GM12878 (cell line): ENCODE measurements around the gene SP100. TPM values are rescaled to one million over a fixed set of nuclear protein-coding genes. Genes with fewer than 3 reads are reported as not detected.

Experiments
- ATAC-seq: fragments of 200-7000 bp; cut with Tn5 transposase; 3 replicates; pipeline ENCODE4 v1.9.1; 2020; ENCODE audit warnings: mild to moderate bottlenecking, moderate library complexity
- BruUV-seq: library from RNA; stranded (reverse); fragments of 400-500 nt; replicated peaks from 2 replicates; lab custom pipeline; 2021; lab: Mats Ljungman, UMichigan
- CTCF ChIA-PET: fragments of 300-600 bp; sonication (Branson Sonifier 250); formaldehyde crosslinking; extraction: SDS; loops from one replicate; lab custom pipeline; 2021; ENCODE audit warnings: inconsistent platforms; lab: Yijun Ruan, JAX
- POLR2A ChIA-PET: fragments of 350-600 bp; formaldehyde crosslinking; extraction: SDS; loops from one replicate; lab custom pipeline; 2021; ENCODE audit warnings: inconsistent platforms; lab: Charles Lee
- RAD21 ChIA-PET: fragments of 300-600 bp; sonication (Branson Sonifier 250); formaldehyde crosslinking; loops from one replicate; lab custom pipeline; 2023; ENCODE audit warnings: antibody characterized with exemption; ENCODE audit not compliant: unreplicated experiment; lab: Charles Lee
- SMC1A ChIA-PET: fragments of 300-600 bp; sonication (Branson Sonifier 250); formaldehyde crosslinking; loops from one replicate; lab custom pipeline; 2023; ENCODE audit not compliant: unreplicated experiment, uncharacterized antibody; lab: Charles Lee
- DNase-seq: peaks from one replicate; pipeline ENCODE4 v3.0.0-alpha.2; 2011; ENCODE audit warnings: low read depth, low spot score
- FAIRE-seq: peaks from 3 replicates; lab custom pipeline; 2011; peaks lifted over from hg19 to GRCh38; lab: Jason Lieb, UNC
- H2AFZ ChIP-seq: 2 replicates; pipeline ENCODE4 v1.6.0; 2011; ENCODE audit warnings: low read depth, low read length, control low read depth; ENCODE audit not compliant: control insufficient read depth
- H3K27ac ChIP-seq: 2 replicates; pipeline ENCODE4 v1.5.1; 2011; ENCODE audit warnings: control low read depth; ENCODE audit not compliant: control insufficient read depth, insufficient read depth
- H3K27me3 ChIP-seq, 2 experiments: replicated peaks in 1 of 2; 2 replicates each; pipeline versions ENCODE4 v1.6.0 to v1.6.1; 2011; ENCODE audit warnings: low read length in 1 of 2; ENCODE audit not compliant: control insufficient read depth in 2 of 2, insufficient read depth in 2 of 2
- H3K36me3 ChIP-seq, 2 experiments: 2 replicates each; pipeline ENCODE4 v1.5.1; 2011; ENCODE audit warnings: low read length in 1 of 2; ENCODE audit not compliant: control insufficient read depth in 2 of 2, insufficient read depth in 2 of 2
- H3K4me1 ChIP-seq: 2 replicates; pipeline ENCODE4 v1.6.1; 2011; ENCODE audit warnings: mild to moderate bottlenecking, low read length, moderate library complexity, mixed read lengths; ENCODE audit not compliant: control insufficient read depth, insufficient read depth
- H3K4me2 ChIP-seq: 2 replicates; pipeline ENCODE4 v1.6.0; 2011; ENCODE audit warnings: control low read depth; ENCODE audit not compliant: control insufficient read depth, insufficient read depth
- H3K4me3 ChIP-seq: fragments of 200-600 bp; sonication (generic); 2 replicates; pipeline ENCODE4 v1.5.1; 2016
- H3K79me2 ChIP-seq: 2 replicates; pipeline ENCODE4 v1.6.0; 2011; ENCODE audit warnings: low read length; ENCODE audit not compliant: control insufficient read depth, insufficient read depth
- H3K9ac ChIP-seq: 2 replicates; pipeline ENCODE4 v1.8.0; 2011; ENCODE audit warnings: low read length, control low read depth, mixed read lengths; ENCODE audit not compliant: control insufficient read depth, insufficient read depth
- H3K9me3 ChIP-seq: replicated peaks from 3 replicates; pipeline ENCODE4 v1.5.1; 2011; ENCODE audit warnings: mild to moderate bottlenecking, low read length; ENCODE audit not compliant: control insufficient read depth, insufficient read depth
- H4K20me1 ChIP-seq: 2 replicates; pipeline ENCODE4 v1.6.0; 2011; ENCODE audit not compliant: control insufficient read depth, insufficient read depth
- ATF2 ChIP-seq: IDR thresholded peaks from 2 replicates; pipeline ENCODE4 v1.6.1; 2012; ENCODE audit warnings: low read length, inconsistent platforms
- IRF5 ChIP-seq: fragments of 450-650 bp; IDR thresholded peaks from 2 replicates; pipeline ENCODE4 v1.6.1; 2017; ENCODE audit warnings: borderline replicate concordance
- JUNB ChIP-seq: IDR thresholded peaks from 2 replicates; pipeline ENCODE4 v1.6.1; 2016; ENCODE audit warnings: antibody characterized with exemption, mild to moderate bottlenecking
- MAX ChIP-seq: IDR thresholded peaks from 2 replicates; pipeline ENCODE4 v1.6.1; 2012; ENCODE audit warnings: low read depth, low read length, improper control_type of control experiment
- MTA3 ChIP-seq: IDR thresholded peaks from 2 replicates; pipeline ENCODE4 v1.6.1; 2012; ENCODE audit warnings: low read length, inconsistent platforms, borderline replicate concordance
- NFXL1 ChIP-seq: fragments of 450-650 bp; IDR thresholded peaks from 2 replicates; pipeline ENCODE4 v1.6.1; 2017; ENCODE audit warnings: antibody characterized with exemption, mild to moderate bottlenecking, borderline replicate concordance
- NKRF ChIP-seq: fragments of 450-650 bp; conservative IDR thresholded peaks from 2 replicates; pipeline ENCODE4 v1.6.1; 2017; ENCODE audit warnings: mild to moderate bottlenecking, moderate library complexity
- POLR2AphosphoS5 ChIP-seq: IDR thresholded peaks from 2 replicates; pipeline ENCODE4 v1.6.1; 2011; ENCODE audit warnings: mild to moderate bottlenecking, low read length, inconsistent platforms
- RUNX3 ChIP-seq: IDR thresholded peaks from 2 replicates; pipeline ENCODE4 v1.6.1; 2012; ENCODE audit warnings: low read length, inconsistent platforms
- SIN3A ChIP-seq: IDR thresholded peaks from 2 replicates; pipeline ENCODE4 v1.6.1; 2012; ENCODE audit warnings: low read depth, low read length, improper control_type of control experiment
- SREBF2 ChIP-seq: IDR thresholded peaks from 2 replicates; pipeline ENCODE4 v1.6.1; 2012; ENCODE audit warnings: mild to moderate bottlenecking, low read length
- TCF3 ChIP-seq: IDR thresholded peaks from 2 replicates; pipeline ENCODE4 v1.6.1; 2012; ENCODE audit warnings: low read depth, mild to moderate bottlenecking, low read length, borderline replicate concordance; ENCODE audit not compliant: insufficient read depth
- USF2 ChIP-seq: IDR thresholded peaks from 2 replicates; pipeline ENCODE4 v1.6.1; 2011; ENCODE audit warnings: low read depth, low read length, improper control_type of control experiment, borderline replicate concordance
- ZNF217 ChIP-seq: fragments of 450-650 bp; IDR thresholded peaks from 2 replicates; pipeline ENCODE4 v1.6.1; 2017; ENCODE audit warnings: antibody characterized with exemption, mild to moderate bottlenecking
- WGBS: methylation state at CpG from one replicate; pipeline ENCODE4 v1.1.6; 2016; ENCODE audit warnings: low lambda C conversion rate; ENCODE audit not compliant: insufficient replicate concordance, insufficient coverage; ENCODE audit errors: missing lambda C conversion rate; 5-methylcytosine and 5-hydroxymethylcytosine counted together
- in situ Hi-C: fragments of 300-500 bp; cut with MboI; formaldehyde crosslinking; loops from 9 replicates; pipeline ENCODE4 v1.14.3; 2018; ENCODE audit warnings: mixed read lengths
- intact Hi-C: fragments of 100-400 bp; cut with micrococcal nuclease; formaldehyde crosslinking; loops from one replicate; pipeline ENCODE4 v1.14.2; 2022; ENCODE audit not compliant: unreplicated experiment
- polyA plus RNA-seq, 11 experiments: library from polyadenylated mRNA; depleted of rRNA in 4 of 11; unstranded in 6 of 11; stranded (reverse) in 5 of 11; fragments of >200 nt; fragmentation: Nextera tagmentation in 4 of 11; fragmentation: Illumina TruSeq in 1 of 11; extraction: Ambion mirVana in 4 of 11; extraction: Trizol in 1 of 11; gene quantifications; 1 replicate in 1 of 11; 2 replicates in 10 of 11; pipeline versions ENCODE4 v1.2.1 to v1.2.3, GENCODE V29; 2011 to 2016; ENCODE audit warnings: inconsistent platforms in 2 of 11, missing spikeins in 2 of 11, low read depth in 1 of 11
- total RNA-seq, 4 experiments: library from RNA; depleted of rRNA in 3 of 4; stranded (reverse); fragments of >200 nt in 3 of 4; fragmentation: Illumina TruSeq in 1 of 4; extraction: Trizol in 1 of 4; gene quantifications; 2 replicates each; pipeline versions ENCODE4 v1.2.1 to v1.2.3, GENCODE V29; 2013 to 2021

Gene SP100
- total and polyA plus RNA-seq, 10 of the 15 experiments (the other 5 are each of a cell fraction or from before 2014, with no cell fraction given) = 109 to 239 (median 180) TPM

GRCh38 chr2:230447455-230448451 lies 31.8 kb downstream of the SP100 start:
- peaks cover 5% of the 10 kb centered on the region; the same call in 2 of the 3 replicates for H3K9me3 ChIP-seq
- H3K4me3 ChIP-seq = 0 out of 2 replicates have a peak overlapping the region, but pooled peaks have one; percentile 13
- H3K79me2 ChIP-seq = peaks cover 53% of the 10 kb centered on the region
- peak overlapping the region; percentile 46; the same call in 1 of the 2 replicates for H3K9ac ChIP-seq
- peak overlapping the region; percentile 89 for H3K27ac ChIP-seq
- peak; percentile 68 for FAIRE-seq
- POLR2A ChIA-PET = interaction anchor here (0.9 to 3.3 kb wide), 8 partner anchors 24 to 244 kb away, joined by 3 to 21 read pairs (median 4); partner anchors contain the start of genes SP100 and SP140L
- in situ Hi-C loops = no loop called here
- WGBS = 28% methylated on average over 8 of the region's 8 CpGs
- no peaks in the 10 kb centered on the region; the same call in 1 of the 2 replicates for H4K20me1 ChIP-seq
- peak overlapping the region; percentile 85 for H3K4me2 ChIP-seq
- peak; percentile 84 for DNase-seq
- no peaks in the 10 kb centered on the region for H3K27me3 ChIP-seq
- intact Hi-C loops = loop anchor here (2.0 to 5.0 kb wide), 5 partner anchors 31 to 221 kb away; partner anchors contain the start of gene SP100
- RAD21 ChIA-PET = interaction anchor here (0.6 to 3.8 kb wide), 17 partner anchors 10 to 245 kb away, joined by 3 to 26 read pairs (median 5); partner anchors contain the start of gene SP140L
- BruUV-seq = TSS peak; percentile 24
- SMC1A ChIA-PET = interaction anchor here (0.7 to 4.0 kb wide), 28 partner anchors 8 to 447 kb away, joined by 3 to 45 read pairs (median 5); partner anchors contain the start of genes SP100 and SP140
- peak; percentile 87 for ATAC-seq
- peaks cover 25 to 75% of the 10 kb centered on the region in 2 experiments for H3K36me3 ChIP-seq
- CTCF ChIA-PET = interaction anchor here (0.6 to 1.9 kb wide), 5 partner anchors 24 to 245 kb away, joined by 3 to 8 read pairs (median 4); no protein-coding TSS in a partner anchor
- H3K4me1 ChIP-seq = peaks cover 53% of the 10 kb centered on the region
- no peak overlapping the region; the same call in 1 of the 2 replicates for H2AFZ ChIP-seq
- TF ChIP-seq RUNX3 (peak; percentile 86), NKRF (no peak), USF2 (no peak; the same call in 1 of the 2 replicates), NFXL1 (no peak), JUNB (peak; percentile 81), SREBF2 (no peak), MAX (no peak), MTA3 (no peak; the same call in 1 of the 2 replicates), ATF2 (peak; percentile 64; the same call in 1 of the 2 replicates), ZNF217 (peak; percentile 81; the same call in 1 of the 2 replicates), POLR2AphosphoS5 (no peak), IRF5 (no peak), TCF3 (0 out of 2 replicates have a peak, but pooled peaks have one; percentile 5), SIN3A (no peak)
